A549 (cell line): ENCODE measurements around the gene PSMD1. TPM values are rescaled to one million over a fixed set of nuclear protein-coding genes. Genes with fewer than 3 reads are reported as not detected.

ENCODE experiments used
- ATAC-seq, 2 experiments: fragments of 200-7000 bp in 1 of 2; fragments of >200 bp in 1 of 2; cut with Nextera tagmentation in 1 of 2; cut with Tn5 transposase in 1 of 2; 3 replicates each; pipeline versions ENCODE4 v1.8.0 to v1.9.1; 2018 to 2020; ENCODE audit warnings: mild to moderate bottlenecking in 1 of 2, moderate library complexity in 1 of 2
- CTCF ChIA-PET: fragments of 300-600 bp; sonication (Branson Sonifier 250); formaldehyde crosslinking; extraction: SDS; loops from one replicate; lab custom pipeline; 2021; ENCODE audit warnings: antibody characterized with exemption, inconsistent platforms; lab: Yijun Ruan, JAX
- POLR2A ChIA-PET: fragments of 350-600 bp; formaldehyde crosslinking; extraction: SDS; loops from one replicate; lab custom pipeline; 2021; ENCODE audit warnings: antibody characterized with exemption, inconsistent platforms; lab: Yijun Ruan, JAX
- DNase-seq, 2 experiments: peaks; one replicate each; pipeline versions ENCODE4 v3.0.0 to v3.0.0-alpha.2; 2011 to 2016; ENCODE audit warnings: low read depth in 1 of 2, low spot score in 1 of 2
- FAIRE-seq: peaks from 2 replicates; lab custom pipeline; 2011; peaks lifted over from hg19 to GRCh38; lab: Jason Lieb, UNC
- H3K27ac ChIP-seq, 2 experiments: fragments of >200 bp; sonication (Bioruptor Twin); formaldehyde crosslinking; 3 replicates each; pipeline ENCODE4 v1.5.1; 2016 to 2017
- H3K4me1 ChIP-seq: fragments of >200 bp; sonication (Bioruptor Twin); formaldehyde crosslinking; 3 replicates; pipeline ENCODE4 v1.6.1; 2016
- H3K4me2 ChIP-seq: fragments of >200 bp; sonication (Bioruptor Twin); formaldehyde crosslinking; 3 replicates; pipeline ENCODE4 v1.6.1; 2016
- H3K4me3 ChIP-seq: fragments of >200 bp; sonication (Bioruptor Twin); formaldehyde crosslinking; 3 replicates; pipeline ENCODE4 v1.5.1; 2016
- H3K9me3 ChIP-seq: fragments of >200 bp; sonication (Bioruptor Twin); formaldehyde crosslinking; 3 replicates; pipeline ENCODE4 v1.6.1; 2016
- ATOH8 ChIP-seq: fragments of 250-450 bp; sonication (Bioruptor Pico); IDR thresholded peaks from 2 replicates; pipeline ENCODE4 v1.5.0; 2020; ENCODE audit warnings: low read depth, mild to moderate bottlenecking, moderate library complexity
- CHD4 ChIP-seq: fragments of 200-600 bp; sonication (generic); IDR thresholded peaks from 2 replicates; pipeline ENCODE4 v1.6.1; 2016; ENCODE audit warnings: antibody characterized with exemption, mild to moderate bottlenecking, borderline replicate concordance
- EHF ChIP-seq: fragments of 250-450 bp; sonication (Bioruptor Pico); IDR thresholded peaks from 2 replicates; pipeline ENCODE4 v1.5.0; 2020; ENCODE audit warnings: mild to moderate bottlenecking
- EP300 ChIP-seq, 2 experiments: fragments of >200 bp; sonication (Bioruptor Twin); formaldehyde crosslinking; IDR thresholded peaks; 2 replicates in 1 of 2; 3 replicates in 1 of 2; pipeline ENCODE4 v1.6.1; 2016 to 2017
- FOSL2 ChIP-seq, 2 experiments: fragments of 450-650 bp in 1 of 2; fragments of >200 bp in 1 of 2; sonication (Bioruptor Twin) in 1 of 2; formaldehyde crosslinking; IDR thresholded peaks; 2 replicates each; pipeline versions ENCODE4 v1.5.0 to v1.6.1; 2016 to 2020; ENCODE audit warnings: mild to moderate bottlenecking in 1 of 2, moderate library complexity in 1 of 2
- HDAC2 ChIP-seq: fragments of 200-600 bp; sonication (generic); IDR thresholded peaks from 2 replicates; pipeline ENCODE4 v1.6.1; 2016
- JUN ChIP-seq, 2 experiments: fragments of >200 bp; sonication (Bioruptor Twin); formaldehyde crosslinking; IDR thresholded peaks; 2 replicates in 1 of 2; 3 replicates in 1 of 2; pipeline ENCODE4 v1.6.1; 2016 to 2017
- NFE2L2 ChIP-seq: fragments of 150-350 bp; conservative IDR thresholded peaks from 2 replicates; pipeline ENCODE4 v1.6.1; 2014; ENCODE audit warnings: low read length
- NPAS2 ChIP-seq: fragments of 250-450 bp; sonication (Bioruptor Pico); IDR thresholded peaks from 2 replicates; pipeline ENCODE4 v1.8.0; 2022; ENCODE audit warnings: mild to moderate bottlenecking, moderate library complexity, borderline replicate concordance
- PHF8 ChIP-seq: fragments of 200-600 bp; sonication (generic); IDR thresholded peaks from 2 replicates; pipeline ENCODE4 v1.6.1; 2016; ENCODE audit warnings: low read depth, mild to moderate bottlenecking, antibody characterized with exemption, moderate library complexity, borderline replicate concordance
- RAD21 ChIP-seq, 2 experiments: fragments of >200 bp in 1 of 2; sonication (Bioruptor Twin) in 1 of 2; formaldehyde crosslinking in 1 of 2; IDR thresholded peaks in 1 of 2; conservative IDR thresholded peaks in 1 of 2; 2 replicates in 1 of 2; 3 replicates in 1 of 2; pipeline ENCODE4 v1.6.1; 2012 to 2018; ENCODE audit warnings: inconsistent platforms in 1 of 2
- RCOR1 ChIP-seq: fragments of 150-350 bp; IDR thresholded peaks from 2 replicates; pipeline ENCODE4 v1.6.1; 2014; ENCODE audit warnings: antibody characterized with exemption, low read length, low read depth
- SMC3 ChIP-seq: fragments of >200 bp; sonication (Bioruptor Twin); formaldehyde crosslinking; IDR thresholded peaks from 3 replicates; pipeline ENCODE4 v1.6.1; 2018; ENCODE audit warnings: inconsistent platforms
- TFCP2L1 ChIP-seq: fragments of 250-450 bp; sonication (Bioruptor Pico); IDR thresholded peaks from 2 replicates; pipeline ENCODE4 v1.5.0; 2021; ENCODE audit warnings: mild to moderate bottlenecking
- ZFP36 ChIP-seq: fragments of 450-650 bp; IDR thresholded peaks from 2 replicates; pipeline ENCODE4 v1.6.1; 2014; ENCODE audit warnings: borderline replicate concordance; ENCODE audit not compliant: partially characterized antibody
- ZSCAN20 ChIP-seq: fragments of 250-450 bp; sonication (Bioruptor Pico); IDR thresholded peaks from 2 replicates; pipeline ENCODE4 v1.8.0; 2022; ENCODE audit warnings: mild to moderate bottlenecking, moderate library complexity
- WGBS: methylation state at CpG from one replicate; pipeline ENCODE4 v1.1.6; 2017; ENCODE audit errors: missing lambda C conversion rate; 5-methylcytosine and 5-hydroxymethylcytosine counted together
- polyA plus RNA-seq, 4 experiments: library from polyadenylated mRNA; depleted of rRNA in 3 of 4; stranded (reverse); fragments of >200 nt; fragmentation: RNase III in 1 of 4; extraction: RNeasy Plus Mini Kit Qiagen cat#74134 plus additional on column Dnase treatment in 1 of 4; gene quantifications; 2 replicates in 3 of 4; 3 replicates in 1 of 4; pipeline ENCODE4 v1.2.3, GENCODE V29; 2011 to 2017
- TF ChIP-seq, protein P1 (sequence below): fragments of >200 bp; sonication (Bioruptor Twin); formaldehyde crosslinking; IDR thresholded peaks from 3 replicates; pipeline ENCODE4 v1.5.1; 2016
- TF ChIP-seq, protein P2 (sequence below): fragments of 200-600 bp; sonication (generic); IDR thresholded peaks from 2 replicates; pipeline ENCODE4 v1.6.1; 2016; ENCODE audit warnings: antibody characterized with exemption, mild to moderate bottlenecking, moderate library complexity

The PSMD1 gene
- polyA plus RNA-seq, 2 of the 4 experiments (the other 2 are of a cell fraction): 122 to 248 TPM

- WGBS: 79% methylated on average over 2 of the region's 2 CpGs
- no peak for FAIRE-seq
- no peak overlapping the region for H3K4me3 ChIP-seq
- DNase-seq: no peak
- H3K9me3 ChIP-seq: no peaks in the 10 kb centered on the region
- no peak overlapping the region; the same call in 2 of the 3 replicates for H3K4me2 ChIP-seq
- TF ChIP-seq TFCP2L1 (CRISPR knock-in tag) (no peak), EP300 (IDR thresholded peaks at IDR 0.05) (no peak), FOSL2 (IDR thresholded peaks at IDR 0.05) (no peak), FOSL2 (CRISPR knock-in tag; IDR thresholded peaks at IDR 0.05) (peak; percentile 61), JUN (IDR thresholded peaks at IDR 0.05) (no peak), ZFP36 (no peak), ZSCAN20 (no peak), HDAC2 (no peak), NPAS2 (CRISPR knock-in tag) (no peak)
- H3K27ac ChIP-seq: no peak overlapping the region
- POLR2A ChIA-PET: no interaction called here
- no peak for ATAC-seq
- CTCF ChIA-PET: interaction anchor here (0.9 to 4.0 kb wide), 9 partner anchors 8 to 315 kb away, joined by 3 to 39 read pairs (median 4); no protein-coding TSS in a partner anchor
- H3K4me1 ChIP-seq: peaks cover 42% of the 10 kb centered on the region
Observed at GRCh38 chr2:231102772-231103171, 46.1 kb downstream of the PSMD1 start.

GRCh38 chr2:231104115-231104713 lies 47.5 kb downstream of the PSMD1 start:
- DNase-seq (peak; percentile 21 to 55), ATAC-seq (peak; percentile 84 to 89; a peak in 5 of 6 replicates), FAIRE-seq (no peak)
- CTCF ChIA-PET: interaction anchor here (0.6 to 4.0 kb wide), 35 partner anchors 8 to 348 kb away, joined by 3 to 39 read pairs (median 5); partner anchors contain the start of genes ARMC9 and HTR2B
- Histone ChIP-seq H3K27ac (no peak overlapping the region), H3K9me3 (no peaks in the 10 kb centered on the region), H3K4me3 (no peak overlapping the region), H3K4me1 (peaks cover 42% of the 10 kb centered on the region), H3K4me2 (no peak overlapping the region)
- TF ChIP-seq RAD21 (conservative IDR thresholded peaks at IDR 0.05 in 1 of 2, IDR thresholded peaks at IDR 0.05 in 1 of 2) (peak; percentile 76 to 77), SMC3 (peak; percentile 78), PHF8 (no peak)
- TF ChIP-seq, protein P1, sequence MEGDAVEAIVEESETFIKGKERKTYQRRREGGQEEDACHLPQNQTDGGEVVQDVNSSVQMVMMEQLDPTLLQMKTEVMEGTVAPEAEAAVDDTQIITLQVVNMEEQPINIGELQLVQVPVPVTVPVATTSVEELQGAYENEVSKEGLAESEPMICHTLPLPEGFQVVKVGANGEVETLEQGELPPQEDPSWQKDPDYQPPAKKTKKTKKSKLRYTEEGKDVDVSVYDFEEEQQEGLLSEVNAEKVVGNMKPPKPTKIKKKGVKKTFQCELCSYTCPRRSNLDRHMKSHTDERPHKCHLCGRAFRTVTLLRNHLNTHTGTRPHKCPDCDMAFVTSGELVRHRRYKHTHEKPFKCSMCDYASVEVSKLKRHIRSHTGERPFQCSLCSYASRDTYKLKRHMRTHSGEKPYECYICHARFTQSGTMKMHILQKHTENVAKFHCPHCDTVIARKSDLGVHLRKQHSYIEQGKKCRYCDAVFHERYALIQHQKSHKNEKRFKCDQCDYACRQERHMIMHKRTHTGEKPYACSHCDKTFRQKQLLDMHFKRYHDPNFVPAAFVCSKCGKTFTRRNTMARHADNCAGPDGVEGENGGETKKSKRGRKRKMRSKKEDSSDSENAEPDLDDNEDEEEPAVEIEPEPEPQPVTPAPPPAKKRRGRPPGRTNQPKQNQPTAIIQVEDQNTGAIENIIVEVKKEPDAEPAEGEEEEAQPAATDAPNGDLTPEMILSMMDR: peak; percentile 90
- POLR2A ChIA-PET: no interaction called here
- WGBS: 3% methylated on average over 3 of the region's 3 CpGs

GRCh38 chr2:231110551-231110950 lies 53.9 kb downstream of the PSMD1 start:
- ChIA-PET CTCF (interaction anchor here (0.8 to 4.4 kb wide), 6 partner anchors 8 to 341 kb away, joined by 3 to 22 read pairs (median 6); no protein-coding TSS in a partner anchor), POLR2A (no interaction called here)
- H3K9me3 ChIP-seq: no peaks in the 10 kb centered on the region
- H3K4me2 ChIP-seq: no peak overlapping the region
- ATAC-seq (no peak; a peak in 3 of 6 replicates), FAIRE-seq (no peak), DNase-seq (no peak)
- 79% methylated on average over 1 of the region's 1 CpG for WGBS
- peaks cover 12% of the 10 kb centered on the region; the same call in 1 of the 3 replicates for H3K4me1 ChIP-seq
- no peak overlapping the region for H3K27ac ChIP-seq
- H3K4me3 ChIP-seq: no peak overlapping the region
- TF ChIP-seq NFE2L2: no peak
- TF ChIP-seq RCOR1: no peak
- no peak for TF ChIP-seq ATOH8 (CRISPR knock-in tag)
- TF ChIP-seq EHF (CRISPR knock-in tag): no peak
- TF ChIP-seq, protein P2, sequence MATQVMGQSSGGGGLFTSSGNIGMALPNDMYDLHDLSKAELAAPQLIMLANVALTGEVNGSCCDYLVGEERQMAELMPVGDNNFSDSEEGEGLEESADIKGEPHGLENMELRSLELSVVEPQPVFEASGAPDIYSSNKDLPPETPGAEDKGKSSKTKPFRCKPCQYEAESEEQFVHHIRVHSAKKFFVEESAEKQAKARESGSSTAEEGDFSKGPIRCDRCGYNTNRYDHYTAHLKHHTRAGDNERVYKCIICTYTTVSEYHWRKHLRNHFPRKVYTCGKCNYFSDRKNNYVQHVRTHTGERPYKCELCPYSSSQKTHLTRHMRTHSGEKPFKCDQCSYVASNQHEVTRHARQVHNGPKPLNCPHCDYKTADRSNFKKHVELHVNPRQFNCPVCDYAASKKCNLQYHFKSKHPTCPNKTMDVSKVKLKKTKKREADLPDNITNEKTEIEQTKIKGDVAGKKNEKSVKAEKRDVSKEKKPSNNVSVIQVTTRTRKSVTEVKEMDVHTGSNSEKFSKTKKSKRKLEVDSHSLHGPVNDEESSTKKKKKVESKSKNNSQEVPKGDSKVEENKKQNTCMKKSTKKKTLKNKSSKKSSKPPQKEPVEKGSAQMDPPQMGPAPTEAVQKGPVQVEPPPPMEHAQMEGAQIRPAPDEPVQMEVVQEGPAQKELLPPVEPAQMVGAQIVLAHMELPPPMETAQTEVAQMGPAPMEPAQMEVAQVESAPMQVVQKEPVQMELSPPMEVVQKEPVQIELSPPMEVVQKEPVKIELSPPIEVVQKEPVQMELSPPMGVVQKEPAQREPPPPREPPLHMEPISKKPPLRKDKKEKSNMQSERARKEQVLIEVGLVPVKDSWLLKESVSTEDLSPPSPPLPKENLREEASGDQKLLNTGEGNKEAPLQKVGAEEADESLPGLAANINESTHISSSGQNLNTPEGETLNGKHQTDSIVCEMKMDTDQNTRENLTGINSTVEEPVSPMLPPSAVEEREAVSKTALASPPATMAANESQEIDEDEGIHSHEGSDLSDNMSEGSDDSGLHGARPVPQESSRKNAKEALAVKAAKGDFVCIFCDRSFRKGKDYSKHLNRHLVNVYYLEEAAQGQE: no peak
- TF ChIP-seq CHD4: no peak
- no peak for TF ChIP-seq FOSL2 (IDR thresholded peaks at IDR 0.05)
- no peak for TF ChIP-seq FOSL2 (CRISPR knock-in tag; IDR thresholded peaks at IDR 0.05)
- TF ChIP-seq, all 56 proteins: peak for 0
